GM23248 (cell line): Measurements from ENCODE around the gene TOPAZ1.

Experiments used
- EZH2 ChIP-seq: fragments of 200-600 bp; sonication (generic); IDR thresholded peaks from 2 replicates; pipeline ENCODE4 v1.6.1; 2018; ENCODE audit warnings: antibody characterized with exemption, mild to moderate bottlenecking; ENCODE audit not compliant: insufficient read depth, poor library complexity, severe bottlenecking
- EZH2phosphoT487 ChIP-seq: fragments of 200-600 bp; sonication (generic); IDR thresholded peaks from 2 replicates; pipeline ENCODE4 v1.6.1; 2018; ENCODE audit warnings: antibody characterized with exemption, moderate library complexity, mild to moderate bottlenecking, low read depth; ENCODE audit not compliant: insufficient read depth

DNA sequence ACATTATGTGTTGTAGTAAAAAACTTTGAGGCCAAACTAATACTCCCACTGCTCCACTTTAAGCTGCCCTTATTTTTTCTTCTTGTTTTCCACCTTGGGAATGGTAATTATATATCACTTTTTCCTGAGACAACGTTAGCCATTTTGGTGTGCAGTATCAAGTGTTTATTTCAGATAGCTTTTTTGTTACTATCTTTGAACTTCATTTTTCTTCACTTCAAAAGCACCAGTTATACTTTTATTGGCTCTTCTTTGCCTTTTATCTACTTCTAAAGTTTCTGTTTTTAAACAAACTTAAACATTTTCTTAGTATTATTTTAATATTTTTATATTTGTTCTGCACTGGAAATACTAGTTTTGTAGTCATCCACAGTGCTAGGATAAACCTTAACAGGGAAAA is 6.5 kb downstream of the TOPAZ1 start:
- no peak for TF ChIP-seq EZH2
- TF ChIP-seq EZH2phosphoT487: no peak
